IMR-90 (cell line): ENCODE data around the gene ZNF594.
"Not testable (repeated sequence)": the region's sequence is repeated elsewhere in the genome, so short reads cannot be mapped to it uniquely, and the experiment has no call there.

ENCODE experiments used
- CEBPB ChIP-seq: IDR thresholded peaks from 2 replicates; pipeline ENCODE4 v1.6.1; 2012; ENCODE audit warnings: low read depth, low read length, improper control_type of control experiment
- CTCF ChIP-seq: conservative IDR thresholded peaks from 2 replicates; pipeline ENCODE4 v1.5.1; 2012; ENCODE audit warnings: mild to moderate bottlenecking, low read depth, low read length, improper control_type of control experiment
- ELK1 ChIP-seq: fragments of 150-350 bp; IDR thresholded peaks from 2 replicates; pipeline ENCODE4 v1.6.1; 2016; ENCODE audit warnings: low read depth, mild to moderate bottlenecking, low read length, moderate library complexity, borderline replicate concordance
- FOS ChIP-seq: fragments of 150-350 bp; IDR thresholded peaks from 2 replicates; pipeline ENCODE4 v1.6.1; 2016; ENCODE audit warnings: low read depth, low read length
- MAFK ChIP-seq: IDR thresholded peaks from 2 replicates; pipeline ENCODE4 v1.6.1; 2012; ENCODE audit warnings: low read depth, low read length, improper control_type of control experiment
- MAZ ChIP-seq: IDR thresholded peaks from 2 replicates; pipeline ENCODE4 v1.6.1; 2012; ENCODE audit warnings: low read depth, mild to moderate bottlenecking, low read length, improper control_type of control experiment, moderate library complexity, borderline replicate concordance
- MXI1 ChIP-seq: IDR thresholded peaks from 2 replicates; pipeline ENCODE4 v1.6.1; 2012; ENCODE audit warnings: low read depth, mild to moderate bottlenecking, low read length, moderate library complexity, borderline replicate concordance
- POLR2A ChIP-seq: IDR thresholded peaks from 2 replicates; pipeline ENCODE4 v1.6.1; 2012; ENCODE audit warnings: mild to moderate bottlenecking, low read depth, low read length
- RAD21 ChIP-seq: IDR thresholded peaks from 2 replicates; pipeline ENCODE4 v1.6.1; 2012; ENCODE audit warnings: low read length, improper control_type of control experiment
- RCOR1 ChIP-seq: IDR thresholded peaks from 2 replicates; pipeline ENCODE4 v1.6.1; 2012; ENCODE audit warnings: mild to moderate bottlenecking, low read length, improper control_type of control experiment; ENCODE audit not compliant: insufficient replicate concordance
- RFX5 ChIP-seq: IDR thresholded peaks from 2 replicates; pipeline ENCODE4 v1.8.0; 2012; ENCODE audit warnings: low read depth, mild to moderate bottlenecking, low read length, moderate library complexity
- SMC3 ChIP-seq: fragments of 150-350 bp; IDR thresholded peaks from 2 replicates; pipeline ENCODE4 v1.6.1; 2016; ENCODE audit warnings: low read depth, mild to moderate bottlenecking, antibody characterized with exemption, low read length, moderate library complexity
- USF2 ChIP-seq: fragments of 150-350 bp; IDR thresholded peaks from 2 replicates; pipeline ENCODE4 v1.6.1; 2017; ENCODE audit warnings: mild to moderate bottlenecking, antibody characterized with exemption, low read length, low read depth

GRCh38 chr17:5134571-5134970, 57.1 kb downstream of the ZNF594 start:
- TF ChIP-seq CTCF, MAZ, MXI1, RFX5, USF2, RAD21, FOS, POLR2A, ELK1, SMC3, CEBPB, MAFK, RCOR1: not testable (repeated sequence)
